NCI-H1694 treated with DMSO at 0.1 percent for 48 hours (cell line): ENCODE measurements around the gene PTPRF.
"Not testable (repeated sequence)": the region's sequence is repeated elsewhere in the genome, so short reads cannot be mapped to it uniquely, and the experiment has no call there.

Experiments
- DNase-seq: peaks from one replicate; lab custom pipeline; 2025; lab: John Stamatoyannopoulos, UW

Gene PTPRF

GRCh38 chr1:43530483-43531106 is at the start of gene PTPRF:
TSS of gene PTPRF (plus strand) at chr1:43530883. CDS start at chr1:43545076, 14,193 bp downstream.
- peak; percentile 37 for DNase-seq

DNA sequence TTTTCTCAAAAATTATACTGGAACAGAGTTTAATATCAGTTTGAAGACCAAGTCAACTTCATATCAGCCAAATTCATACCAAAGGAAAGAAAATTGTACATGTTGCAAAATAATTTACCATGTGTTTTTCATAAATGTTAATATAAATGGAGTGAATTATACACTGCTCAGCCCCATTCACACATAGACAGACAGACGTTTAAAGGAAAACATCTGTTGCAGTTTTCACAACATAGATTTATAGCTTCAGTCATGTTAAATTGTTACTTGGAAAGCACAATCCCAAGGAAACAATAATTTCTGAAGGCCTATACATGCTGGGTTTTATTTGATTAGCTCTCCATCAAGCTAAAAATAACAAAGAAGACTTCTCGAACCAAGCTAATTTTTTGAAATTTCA is 49.2 kb upstream of the PTPRF start:
- DNase-seq = no peak

DNA sequence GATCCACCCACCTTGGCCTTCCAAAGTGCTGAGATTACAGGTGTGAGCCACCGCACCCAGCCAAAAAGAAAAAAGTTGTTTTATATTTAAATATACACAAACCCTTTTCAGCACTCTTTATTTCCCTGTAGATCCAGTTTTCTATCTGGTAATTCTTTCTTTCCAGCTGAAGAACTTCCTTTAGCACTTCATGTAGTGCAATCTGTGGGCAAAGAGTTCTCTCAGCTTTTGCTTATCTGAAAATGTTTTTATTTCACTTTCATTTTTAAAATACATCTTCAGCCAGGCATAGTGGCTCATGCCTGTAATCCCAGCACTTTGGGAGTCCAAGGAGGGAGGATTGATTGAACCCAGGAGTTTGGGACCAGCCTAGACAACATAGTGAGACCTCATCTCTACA is 48.5 kb upstream of the PTPRF start:
- no peak for DNase-seq

GRCh38 chr1:43484367-43484766 is 46.3 kb upstream of the PTPRF start:
- no peak for DNase-seq

DNA sequence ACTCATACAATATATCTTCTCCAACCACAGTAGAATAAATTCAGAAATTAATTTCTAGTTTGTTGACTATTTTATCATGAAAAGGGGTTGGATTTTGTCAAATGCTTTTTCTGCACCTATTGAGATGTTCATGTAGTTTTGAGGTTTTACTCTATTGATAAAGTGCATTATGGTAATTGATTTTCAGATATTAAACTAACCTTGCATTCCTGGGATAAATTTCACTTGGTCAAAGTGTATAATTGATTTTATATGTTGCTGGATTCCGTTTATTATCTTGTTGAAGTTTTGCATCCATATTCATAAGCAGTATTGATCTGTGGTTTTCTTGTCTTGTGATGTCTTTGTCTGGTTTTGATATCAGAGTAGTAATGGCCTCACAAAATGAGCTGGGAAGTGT is 42.5 kb upstream of the PTPRF start:
- no peak for DNase-seq

GRCh38 chr1:43491061-43491460 is 39.6 kb upstream of the PTPRF start:
- DNase-seq = no peak

DNA sequence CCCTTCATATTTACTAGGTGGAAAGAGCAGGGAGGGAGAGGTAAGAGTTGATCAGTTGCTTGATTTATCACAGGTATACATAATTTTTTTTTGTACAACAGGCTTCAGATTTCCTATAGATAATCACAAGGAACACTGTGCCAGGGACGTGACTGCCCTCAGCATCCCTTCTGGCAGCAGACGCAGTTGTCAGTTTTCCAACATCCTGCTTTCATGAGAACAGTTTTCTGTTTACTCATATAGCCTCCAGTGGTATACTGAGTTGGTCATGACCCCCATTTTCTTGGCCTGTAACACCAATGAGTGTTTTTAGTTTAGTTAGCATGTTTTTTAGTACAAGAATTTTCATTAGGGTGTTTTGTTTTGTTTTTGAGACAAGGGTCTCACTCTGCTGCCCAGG is 37.9 kb upstream of the PTPRF start:
- DNase-seq = no peak

DNA sequence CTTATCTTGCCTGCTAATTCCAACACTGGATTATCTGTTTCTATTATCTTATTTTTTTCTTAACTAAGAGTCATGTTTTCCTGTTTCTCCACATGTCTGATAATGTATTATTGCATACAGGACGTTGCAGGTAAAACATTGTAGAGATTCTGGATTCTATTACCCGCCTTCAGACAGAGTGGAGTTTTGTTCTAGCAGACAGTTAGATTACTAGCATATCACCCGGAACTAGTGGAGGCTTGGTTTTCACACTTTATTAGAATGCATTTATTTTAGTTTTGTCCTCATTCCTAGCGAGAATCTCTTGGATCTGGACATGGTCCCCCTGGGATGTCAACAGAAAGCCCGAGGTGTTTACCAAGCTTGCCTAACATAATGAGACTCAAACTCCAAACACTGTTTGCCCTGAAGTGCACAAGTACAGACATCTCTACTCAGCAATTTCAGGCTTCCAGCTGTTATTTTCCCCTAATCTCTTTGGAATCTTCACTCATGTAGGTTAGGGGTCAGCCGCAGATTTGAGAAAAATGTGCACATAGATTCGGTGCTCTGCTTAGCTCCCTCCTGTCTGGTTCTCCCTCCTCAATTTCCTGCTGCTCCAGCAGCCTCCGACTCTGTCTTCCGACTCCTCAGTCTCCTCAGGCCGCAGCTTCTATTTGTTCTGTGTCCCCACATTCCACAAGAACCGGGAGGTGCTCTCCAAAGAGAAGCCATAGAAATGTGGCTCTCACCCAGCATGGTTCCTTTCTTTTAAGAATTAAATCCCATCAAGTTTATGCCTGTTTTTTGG is 36.8 kb upstream of the PTPRF start:
- DNase-seq = no peak

GRCh38 chr1:43495204-43495603 is 35.5 kb upstream of the PTPRF start:
- no peak for DNase-seq

GRCh38 chr1:43499898-43500297 is 30.8 kb upstream of the PTPRF start:
- no peak for DNase-seq

GRCh38 chr1:43501806-43502205 is 28.9 kb upstream of the PTPRF start:
- not testable (repeated sequence) for DNase-seq

GRCh38 chr1:43503534-43503933 is 27.1 kb upstream of the PTPRF start:
- DNase-seq = no peak

DNA sequence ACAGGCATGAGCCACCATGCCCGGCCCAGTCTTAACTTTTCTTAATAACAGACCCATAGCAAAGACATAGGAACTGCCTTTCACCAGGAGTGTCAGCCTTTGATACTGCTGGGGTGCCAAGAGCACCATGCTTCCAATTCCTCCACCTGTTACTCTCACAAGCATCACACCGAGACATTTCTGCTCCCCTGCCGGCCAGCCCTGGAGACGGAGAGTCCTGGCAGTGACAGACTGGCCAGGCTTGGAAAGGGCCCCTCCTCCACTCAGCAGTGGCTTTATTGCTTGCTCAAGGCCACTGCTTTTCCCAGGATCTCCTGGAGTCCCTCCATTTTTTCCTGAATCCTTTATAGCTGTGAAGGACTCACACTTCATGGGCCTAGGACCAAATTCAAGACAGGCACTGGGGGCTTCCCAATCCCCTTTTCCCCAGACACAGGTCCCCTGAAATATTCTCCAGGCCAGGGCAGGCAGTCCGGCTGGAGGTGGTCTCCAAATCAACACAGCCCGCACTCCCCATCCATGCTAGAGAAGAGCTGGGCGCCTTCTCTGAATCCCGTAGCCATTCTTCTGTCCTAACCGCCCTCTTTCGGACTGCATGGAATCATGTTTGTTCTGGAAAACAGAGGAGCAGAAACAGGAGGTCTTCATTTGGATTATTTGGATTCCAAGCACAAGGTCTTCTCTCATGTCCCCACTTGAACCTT is 25.5 kb upstream of the PTPRF start:
- no peak for DNase-seq

DNA sequence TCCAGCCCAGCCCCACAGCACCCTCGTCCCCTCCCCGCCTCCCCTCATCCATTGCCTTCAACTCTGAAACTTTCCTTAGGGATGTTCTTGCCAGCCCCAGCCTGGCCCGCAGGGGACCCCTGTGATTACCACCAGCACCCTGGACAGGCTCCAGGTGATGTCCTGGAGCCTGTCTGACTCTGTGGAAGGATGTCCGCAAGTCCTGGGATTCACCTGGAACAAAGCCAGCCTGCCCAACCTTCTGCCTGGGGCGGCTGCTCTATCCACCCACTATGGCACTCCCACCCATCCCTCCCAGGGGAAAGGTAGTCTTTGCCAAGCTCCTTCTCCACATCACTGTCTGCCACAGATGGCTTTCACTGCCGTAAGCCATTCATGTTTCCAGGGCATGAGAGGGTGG is 24.4 kb upstream of the PTPRF start:
- DNase-seq = peak; percentile 52

- peak; percentile 54 for DNase-seq
Observed at GRCh38 chr1:43507296-43508295, 23.1 kb upstream of the PTPRF start.

- peak; percentile 57 for DNase-seq
Observed at GRCh38 chr1:43509007-43509739, 21.5 kb upstream of the PTPRF start.

GRCh38 chr1:43509740-43510375 is 20.8 kb upstream of the PTPRF start:
- DNase-seq = no peak

- DNase-seq = no peak
Observed at GRCh38 chr1:43510621-43511020, 20.1 kb upstream of the PTPRF start.

GRCh38 chr1:43511394-43511793 is 19.3 kb upstream of the PTPRF start:
- DNase-seq = no peak

DNA sequence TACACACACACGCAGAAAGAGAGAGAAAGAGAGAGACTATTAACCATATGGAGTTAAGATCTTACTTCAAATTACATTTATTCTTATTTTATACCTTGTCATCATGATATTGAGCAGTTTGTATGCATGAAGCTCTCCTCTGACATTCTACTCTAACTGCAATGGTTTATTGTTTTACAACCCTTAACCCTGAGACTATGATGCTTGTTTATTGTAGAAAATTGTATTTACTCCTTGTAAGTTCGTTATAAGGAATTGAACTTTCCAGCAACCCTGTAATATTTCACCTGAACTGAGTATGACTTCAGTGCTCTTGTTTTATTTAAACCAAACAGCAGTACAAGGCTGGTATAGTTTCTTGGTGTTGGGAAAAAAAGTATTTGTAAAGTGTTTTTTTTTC is 18.6 kb upstream of the PTPRF start:
- no peak for DNase-seq

DNA sequence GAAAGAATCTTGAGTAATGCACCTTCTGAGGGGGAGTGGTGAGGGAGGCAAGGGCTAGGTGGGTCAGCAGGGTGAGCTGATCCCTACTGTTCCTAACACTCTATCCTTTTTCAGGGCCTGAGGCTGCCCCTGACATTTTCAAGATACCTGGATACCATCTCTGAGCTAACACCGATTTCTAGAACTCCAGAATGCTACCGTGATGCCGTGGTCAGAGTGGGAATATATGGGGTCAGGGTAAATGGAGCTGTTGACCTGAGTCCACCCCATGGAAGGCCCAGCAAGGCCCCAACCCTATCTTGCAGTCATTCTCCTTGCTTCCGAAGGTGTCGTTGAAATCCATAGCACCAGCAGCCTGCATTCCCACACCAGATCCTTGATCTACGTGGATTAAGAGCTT is 18.0 kb upstream of the PTPRF start:
- DNase-seq = no peak
